Body of pancreas (tissue), 4 donors: ENCODE measurements around the gene DPP9. TPM values are rescaled to one million over a fixed set of nuclear protein-coding genes. Genes with fewer than 3 reads are reported as not detected.

ENCODE experiments used
- ATAC-seq: fragments of 150-250 bp; one replicate; pipeline ENCODE4 v1.9.1; 2016
- DNase-seq, 4 donors: peaks; one replicate each; pipeline ENCODE4 v3.0.0-alpha.2; 2019
- H3K27ac ChIP-seq, 4 donors: fragments of 200-600 bp; sonication (generic); 1 replicate in 3 of 4; 2 replicates in 1 of 4; pipeline versions ENCODE4 v1.5.1 to v1.6.1; 2016 to 2019; ENCODE audit warnings: mild to moderate bottlenecking in 1 of 4, mixed read lengths in 1 of 4, moderate library complexity in 1 of 4
- H3K27me3 ChIP-seq, 2 donors: fragments of 200-600 bp; sonication (generic); one replicate each; pipeline ENCODE4 v1.6.0; 2016; ENCODE audit warnings: mild to moderate bottlenecking in 1 of 2
- H3K36me3 ChIP-seq, 2 donors: fragments of 200-600 bp; sonication (generic); replicated peaks in 1 of 2; 2 replicates each; pipeline ENCODE4 v1.5.1; 2016; ENCODE audit warnings: low read depth in 2 of 2; ENCODE audit not compliant: insufficient read depth in 1 of 2
- H3K4me1 ChIP-seq: fragments of 200-600 bp; sonication (generic); one replicate; pipeline ENCODE4 v1.6.0; 2016
- H3K4me3 ChIP-seq, 2 donors: fragments of 200-600 bp; sonication (generic); 1 replicate in 1 of 2; 2 replicates in 1 of 2; pipeline ENCODE4 v1.5.1; 2016 to 2019
- H3K9me3 ChIP-seq, 3 donors: fragments of 200-600 bp; sonication (generic); 1 replicate in 2 of 3; 2 replicates in 1 of 3; pipeline ENCODE4 v1.5.1; 2016
- CTCF ChIP-seq, 7 experiments: fragments of 450-650 bp in 4 of 7; fragments of 200-600 bp in 3 of 7; sonication (generic) in 3 of 7; IDR thresholded peaks; one replicate each; pipeline ENCODE4 v1.5.1; 2016 to 2019; ENCODE audit warnings: antibody characterized with exemption in 7 of 7
- POLR2A ChIP-seq, 3 donors: fragments of 450-650 bp; IDR thresholded peaks; one replicate each; pipeline ENCODE4 v1.6.1; 2016; ENCODE audit warnings: antibody characterized with exemption in 3 of 3, mild to moderate bottlenecking in 2 of 3
- WGBS, 2 donors: methylation state at CpG; one replicate each; pipeline ENCODE4 v1.1.5; 2017; 5-methylcytosine and 5-hydroxymethylcytosine counted together
- intact Hi-C: fragments of 100-400 bp; cut with DNase I; formaldehyde crosslinking; loops from one replicate; pipeline ENCODE4 v1.15.1; 2023
- total RNA-seq, 2 donors: library from RNA; depleted of rRNA; stranded (reverse); fragments of >200 nt; gene quantifications; one replicate each; pipeline ENCODE4 v1.1.0, GENCODE V29; 2016

The DPP9 gene
- total RNA-seq = 100 to 1,000 TPM in 1 of 2 donors, 10 to 100 TPM in 1; 44.6 to 130 TPM

GRCh38 chr19:4723595-4724514 is at the start of gene DPP9:
DPP9 (minus strand) TSS chr19:4723842; CDS start chr19:4719906, 3,936 bp downstream.
- H3K27me3 ChIP-seq = no peaks in the 10 kb centered on the region
- DNase-seq (peak; percentile 98 to 99 (median 98)), ATAC-seq (peak; percentile 96)
- WGBS, 2 donors = 0 to 1% methylated on average over 18 to 65 of the region's 79 CpGs
- peak in 5 of 7 experiments; percentile 12 to 54 (median 43) for TF ChIP-seq CTCF (IDR thresholded peaks at IDR 0.05)
- peak in 2 of 3 donors; percentile 47 to 64 for TF ChIP-seq POLR2A (IDR thresholded peaks at IDR 0.05)
- intact Hi-C loops = no loop called here
- peak within 1 kb of the TSS; percentile 75 to 91 (median 78) for H3K27ac ChIP-seq
- H3K9me3 ChIP-seq = no peaks in the 10 kb centered on the region
- peaks cover 0 to 4% of the 10 kb centered on the region in 2 donors for H3K36me3 ChIP-seq
- H3K4me3 ChIP-seq = peak within 1 kb of the TSS; percentile 93 to 99
- H3K4me1 ChIP-seq = peaks cover 34% of the 10 kb centered on the region

DNA sequence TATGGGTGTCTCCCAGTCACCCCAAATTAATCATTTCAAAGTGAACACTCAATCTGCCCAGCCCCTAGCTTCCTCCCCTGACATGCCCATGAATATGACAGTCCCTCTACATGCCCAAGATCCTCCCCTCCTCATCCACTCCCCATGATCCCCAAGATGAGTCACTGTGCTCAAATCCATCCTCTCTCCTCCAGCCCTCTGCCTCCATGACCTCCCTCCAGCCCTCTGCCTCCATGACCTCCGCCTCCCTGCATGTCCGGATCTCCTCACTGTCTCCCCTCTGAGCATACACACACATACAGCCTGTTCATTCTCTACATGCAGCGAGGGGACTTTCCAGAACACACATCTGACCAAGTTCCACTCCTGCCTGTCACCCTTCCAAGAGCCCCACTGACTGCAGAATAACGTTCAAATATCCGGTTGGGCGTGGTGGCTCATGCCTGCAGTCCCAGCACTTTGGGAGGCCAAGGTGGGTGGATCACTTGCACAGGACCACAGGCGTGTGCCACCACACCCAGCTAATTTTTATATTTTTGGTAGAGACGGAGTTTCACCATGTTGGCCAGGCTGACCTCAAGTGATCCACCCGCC is 49.5 kb upstream of the DPP9 start:
- H3K36me3 ChIP-seq = no peaks in the 10 kb centered on the region
- no peak for DNase-seq
- H3K4me1 ChIP-seq = no peaks in the 10 kb centered on the region
- H3K27ac ChIP-seq = no peak overlapping the region
- intact Hi-C loops = no loop called here
- TF ChIP-seq POLR2A (IDR thresholded peaks at IDR 0.05) = no peak
- no peak overlapping the region for H3K4me3 ChIP-seq
- H3K27me3 ChIP-seq = no peaks in the 10 kb centered on the region
- no peak for ATAC-seq
- 49 to 65% methylated on average over 6 to 9 of the region's 9 CpGs for WGBS, 2 donors
- H3K9me3 ChIP-seq = no peaks in the 10 kb centered on the region

DNA sequence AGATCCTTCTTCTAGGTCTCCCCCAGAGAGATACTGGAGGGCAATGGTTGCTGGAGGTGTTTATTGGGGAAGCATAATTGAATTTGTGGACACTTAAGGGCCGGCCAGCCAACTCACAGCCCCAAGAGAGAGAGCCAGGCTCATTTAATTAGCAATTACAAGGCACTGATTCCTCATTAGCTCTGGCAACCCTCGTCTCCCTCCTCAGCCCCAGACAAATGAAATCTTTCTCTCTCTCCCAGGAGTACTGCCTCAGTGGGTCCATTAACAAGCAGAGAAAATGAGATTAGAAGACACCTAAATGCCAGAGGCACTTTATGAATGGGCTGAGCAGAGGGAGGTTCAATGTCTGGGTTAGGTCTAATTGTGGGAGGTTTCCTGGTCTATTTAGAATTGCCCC is 48.9 kb upstream of the DPP9 start:
- ATAC-seq (no peak), DNase-seq (no peak)
- WGBS, 2 donors = 21 to 54% methylated on average over 2 of the region's 2 CpGs
- H3K36me3 ChIP-seq = no peaks in the 10 kb centered on the region
- no peak overlapping the region for H3K4me3 ChIP-seq
- no peaks in the 10 kb centered on the region for H3K4me1 ChIP-seq
- intact Hi-C loops = no loop called here
- no peak overlapping the region for H3K27ac ChIP-seq
- H3K9me3 ChIP-seq = no peaks in the 10 kb centered on the region
- TF ChIP-seq POLR2A (IDR thresholded peaks at IDR 0.05) (no peak), CTCF (IDR thresholded peaks at IDR 0.05) (no peak)
- H3K27me3 ChIP-seq = no peaks in the 10 kb centered on the region

- no peaks in the 10 kb centered on the region for H3K4me1 ChIP-seq
- H3K36me3 ChIP-seq = no peaks in the 10 kb centered on the region
- H3K9me3 ChIP-seq = no peaks in the 10 kb centered on the region
- TF ChIP-seq CTCF (IDR thresholded peaks at IDR 0.05) (no peak), POLR2A (IDR thresholded peaks at IDR 0.05) (peak in 2 of 3 donors; percentile 57 to 74)
- peak; percentile 90 for ATAC-seq
- intact Hi-C loops = no loop called here
- peak; percentile 85 to 90 (median 87) for DNase-seq
- no peaks in the 10 kb centered on the region for H3K27me3 ChIP-seq
- H3K4me3 ChIP-seq = no peak overlapping the region
- H3K27ac ChIP-seq = no peak overlapping the region
- WGBS, 2 donors = 4 to 7% methylated on average over 20 to 37 of the region's 37 CpGs
Measured at GRCh38 chr19:4768934-4769777, 45.5 kb upstream of the DPP9 start.

DNA sequence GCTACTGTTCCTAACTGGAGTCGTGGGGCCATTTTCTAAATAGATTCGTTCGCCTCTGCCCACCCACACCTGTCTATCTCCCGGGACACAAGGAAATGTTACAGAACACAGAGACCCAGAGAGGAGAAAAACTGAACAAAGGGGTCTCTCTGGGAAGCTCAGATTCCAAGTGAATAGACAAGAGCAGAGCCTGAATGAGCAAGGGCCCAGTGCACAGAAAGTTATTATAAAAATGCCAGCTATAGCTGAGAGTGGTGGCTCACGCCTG is 40.7 kb upstream of the DPP9 start:
- ATAC-seq = no peak
- Histone ChIP-seq H3K27me3 (no peaks in the 10 kb centered on the region), H3K4me3 (no peak overlapping the region), H3K4me1 (peaks cover 14% of the 10 kb centered on the region), H3K27ac (no peak overlapping the region), H3K9me3 (no peaks in the 10 kb centered on the region), H3K36me3 (no peaks in the 10 kb centered on the region)
- intact Hi-C loops = no loop called here
- DNase-seq = no peak
- TF ChIP-seq CTCF (IDR thresholded peaks at IDR 0.05) (no peak), POLR2A (IDR thresholded peaks at IDR 0.05) (no peak)
- WGBS, 2 donors = 36 to 45% methylated on average over 5 of the region's 5 CpGs
